SW 1271 (cell line): Measurements from ENCODE around the gene LIMA1.
"Not testable (repeated sequence)": the region's sequence is repeated elsewhere in the genome, so short reads cannot be mapped to it uniquely, and the experiment has no call there.

Experiments
- DNase-seq, 2 experiments: peaks; one replicate each; lab custom pipeline; 2025; lab: John Stamatoyannopoulos, UW

Gene LIMA1

GRCh38 chr12:50283229-50283923, at the start of gene LIMA1:
LIMA1 (minus strand) TSS chr12:50283520; CDS start chr12:50248751, 34,769 bp downstream.
- DNase-seq: peak; percentile 53 to 71

DNA sequence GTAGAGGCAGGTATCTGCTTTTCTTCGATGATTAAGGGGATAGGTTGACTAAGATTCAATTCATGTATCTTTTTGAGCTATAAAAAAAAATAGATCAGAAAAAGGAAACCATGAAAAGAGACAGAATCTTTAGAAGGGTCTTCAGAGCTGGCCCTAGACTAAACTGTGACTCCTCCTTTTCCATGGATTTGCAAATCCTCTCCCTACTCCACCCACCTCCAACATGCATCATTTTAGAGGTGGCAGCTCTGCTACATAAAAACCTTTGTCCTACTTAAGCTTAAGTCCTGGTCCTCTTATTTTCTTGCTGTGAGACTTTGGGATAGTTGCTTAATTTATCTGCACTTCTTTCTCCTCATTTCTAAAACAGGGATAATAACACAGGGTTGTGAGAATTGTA, 48.4 kb upstream of the LIMA1 start:
- no peak for DNase-seq

- not testable (repeated sequence) for DNase-seq
These were observed 45.3 kb upstream of the LIMA1 start for GRCh38 chr12:50328664-50329063.

DNA sequence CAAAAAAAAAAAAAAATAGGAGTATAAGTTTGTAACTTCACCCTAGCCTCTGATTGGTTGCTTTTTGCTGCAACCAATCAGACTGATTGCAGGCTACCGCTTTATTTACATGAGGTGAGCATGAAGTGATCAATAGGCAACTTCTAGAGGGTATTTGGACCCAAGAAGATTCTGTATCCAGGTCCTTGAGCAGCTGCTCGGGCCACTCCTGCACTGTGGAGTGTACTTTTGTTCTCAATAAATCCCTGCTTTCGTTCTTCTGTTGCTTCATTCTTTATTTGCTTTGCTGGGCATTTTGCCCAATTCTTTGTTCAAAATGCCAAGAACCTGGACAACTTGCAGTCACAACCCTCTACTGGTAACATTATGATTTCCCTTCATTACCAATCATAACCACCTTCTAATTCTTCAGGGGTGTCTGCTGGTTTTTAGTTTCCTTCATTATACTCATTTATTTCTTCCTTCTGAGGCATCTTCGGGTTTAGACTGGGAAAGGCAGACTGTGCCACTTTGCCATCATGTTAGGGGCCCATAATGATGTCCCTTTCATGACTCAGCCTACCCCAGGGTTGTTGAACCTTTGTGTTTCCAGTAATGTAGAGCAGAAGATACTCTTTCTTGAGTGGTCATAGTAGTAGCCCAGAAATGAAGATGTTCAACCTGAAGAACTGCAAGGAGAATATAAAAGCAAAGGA, 43.4 kb upstream of the LIMA1 start:
- DNase-seq: no peak

DNA sequence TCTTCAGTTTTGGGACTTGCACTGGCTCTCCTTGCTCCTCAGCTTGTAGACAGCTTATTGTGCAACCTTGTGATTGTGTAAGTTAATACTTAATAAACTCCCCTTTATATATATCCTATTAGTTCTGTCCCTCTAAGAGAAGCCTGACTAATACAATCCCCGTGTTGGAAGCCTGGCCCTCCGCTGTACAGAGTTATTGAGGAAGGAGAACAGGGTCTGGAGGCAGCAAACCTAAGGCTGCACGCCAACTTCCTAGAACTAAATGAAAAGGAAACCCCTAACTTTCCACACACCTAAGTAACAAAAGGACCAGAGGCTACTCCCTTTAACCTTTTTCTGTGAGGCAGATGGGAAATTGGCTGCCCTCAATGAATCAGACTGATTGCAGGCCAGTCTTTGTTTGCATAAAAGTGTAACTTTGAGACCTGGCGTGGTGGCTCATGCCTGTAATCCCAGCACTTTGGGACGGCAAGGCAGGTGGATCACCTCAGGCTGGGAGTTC, 42.6 kb upstream of the LIMA1 start:
- no peak for DNase-seq

DNA sequence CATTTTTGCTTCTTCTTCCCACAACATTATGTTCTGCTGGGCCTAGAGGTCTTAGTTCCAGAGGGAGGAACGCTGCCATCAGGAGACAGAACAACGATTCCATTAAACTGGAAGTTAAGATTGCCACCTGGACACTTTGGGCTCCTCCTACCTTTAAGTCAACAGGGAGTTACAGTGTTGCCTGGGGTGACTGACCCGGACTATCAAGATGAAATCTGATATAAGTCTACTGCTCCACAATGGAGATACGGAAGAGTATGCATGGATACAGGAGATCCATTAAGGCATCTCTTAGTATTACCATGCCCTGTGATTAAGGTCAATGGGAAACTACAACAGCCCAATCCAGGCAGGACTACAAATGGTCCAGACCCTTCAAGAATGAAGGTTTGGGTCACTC, 41.5 kb upstream of the LIMA1 start:
- not testable (repeated sequence) for DNase-seq

- DNase-seq: not testable (repeated sequence)
These were observed 40.8 kb upstream of the LIMA1 start for GRCh38 chr12:50324077-50324476.

DNA sequence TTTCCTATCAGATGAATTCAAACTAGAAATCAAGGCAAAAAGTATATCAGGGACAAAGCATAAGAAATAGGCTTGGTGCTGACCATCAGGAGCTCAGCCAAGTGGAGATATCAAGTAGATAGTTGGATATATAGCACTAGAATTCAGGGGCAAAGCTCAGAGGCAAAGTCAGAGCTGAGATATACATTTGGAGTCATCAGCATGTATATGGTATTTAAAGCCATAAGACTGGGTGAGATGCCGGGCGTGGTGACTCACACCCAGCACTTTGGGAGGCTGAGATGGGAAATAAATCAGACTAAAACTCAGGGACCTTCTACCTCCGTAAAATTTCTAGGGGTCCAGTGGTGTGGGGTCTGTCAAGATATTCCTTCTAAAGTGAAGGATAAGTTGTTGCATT, 38.9 kb upstream of the LIMA1 start:
- no peak for DNase-seq

DNA sequence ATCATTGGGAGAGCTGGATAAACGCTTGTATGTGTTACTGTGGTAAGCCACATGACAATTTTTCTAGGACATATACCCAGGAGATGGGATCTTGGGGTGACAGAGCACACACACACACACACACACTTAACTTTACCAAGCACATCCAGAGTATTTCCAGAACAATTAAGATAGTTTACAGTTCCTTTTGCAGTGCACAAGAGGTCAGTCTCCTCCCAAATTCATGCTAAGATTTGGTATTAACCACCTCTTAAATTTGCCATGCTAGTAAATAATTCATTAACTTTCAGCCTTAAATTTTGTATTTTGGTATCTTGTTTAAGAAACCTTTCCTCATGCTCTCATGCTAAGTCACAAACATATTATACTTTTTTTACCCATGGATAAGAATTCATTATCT, 33.9 kb upstream of the LIMA1 start:
- DNase-seq: peak in 1 of 2 experiments; percentile 26

- DNase-seq: no peak
These were observed 32.5 kb upstream of the LIMA1 start for GRCh38 chr12:50315803-50316202.

GRCh38 chr12:50314636-50315312, 31.5 kb upstream of the LIMA1 start:
- DNase-seq: peak in 1 of 2 experiments; percentile 65

DNA sequence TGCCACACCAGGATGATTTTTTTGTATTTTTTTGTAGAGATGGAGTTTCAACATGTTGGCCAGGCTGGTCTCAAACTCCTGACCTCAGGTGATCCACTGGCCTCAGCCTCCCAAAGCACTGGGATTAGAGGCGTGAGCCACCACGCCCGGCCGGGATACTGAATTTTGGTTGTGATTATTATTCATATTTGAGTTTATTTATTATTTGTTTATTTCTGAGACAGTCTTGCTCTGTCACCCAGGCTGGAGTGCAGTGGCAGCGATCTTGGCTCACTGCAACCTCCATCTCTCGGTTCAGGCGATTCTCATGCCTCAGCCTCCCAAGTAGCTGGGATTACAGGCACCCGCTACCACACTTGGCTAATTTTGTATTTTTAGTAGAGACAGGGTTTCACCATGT, 30.7 kb upstream of the LIMA1 start:
- not testable (repeated sequence) for DNase-seq

DNA sequence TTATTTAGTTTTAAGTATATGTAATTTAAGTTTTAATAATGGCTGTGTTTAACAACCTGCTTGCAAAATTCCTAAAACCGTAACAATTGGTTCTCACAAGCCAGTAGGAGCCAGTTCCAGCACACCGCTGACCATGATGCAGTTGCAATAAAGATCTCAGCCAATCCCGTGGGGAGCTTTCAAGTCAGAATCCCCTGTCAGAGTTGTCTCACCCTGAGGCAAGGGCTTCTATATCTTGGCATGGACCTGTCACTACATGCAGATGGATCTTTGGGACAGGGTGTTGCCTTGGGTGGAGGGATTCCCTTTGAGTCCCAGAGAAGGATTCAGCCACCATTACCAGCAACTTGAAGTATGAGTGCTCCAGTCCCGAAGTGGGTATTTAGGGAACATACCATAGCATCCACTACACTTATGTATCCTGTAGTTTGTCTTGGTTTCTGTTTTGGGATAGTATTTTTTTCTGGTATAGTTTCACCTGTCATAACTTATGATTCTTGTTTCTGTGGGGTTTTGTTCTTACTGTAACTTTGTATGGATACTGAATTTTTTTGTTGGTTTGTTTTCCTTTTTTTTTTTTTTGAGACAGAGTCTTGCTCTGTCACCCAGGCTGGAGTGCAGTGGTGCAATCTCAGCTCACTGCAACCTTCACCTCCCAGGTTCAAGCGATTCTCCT, 30.1 kb upstream of the LIMA1 start:
- no peak for DNase-seq

DNA sequence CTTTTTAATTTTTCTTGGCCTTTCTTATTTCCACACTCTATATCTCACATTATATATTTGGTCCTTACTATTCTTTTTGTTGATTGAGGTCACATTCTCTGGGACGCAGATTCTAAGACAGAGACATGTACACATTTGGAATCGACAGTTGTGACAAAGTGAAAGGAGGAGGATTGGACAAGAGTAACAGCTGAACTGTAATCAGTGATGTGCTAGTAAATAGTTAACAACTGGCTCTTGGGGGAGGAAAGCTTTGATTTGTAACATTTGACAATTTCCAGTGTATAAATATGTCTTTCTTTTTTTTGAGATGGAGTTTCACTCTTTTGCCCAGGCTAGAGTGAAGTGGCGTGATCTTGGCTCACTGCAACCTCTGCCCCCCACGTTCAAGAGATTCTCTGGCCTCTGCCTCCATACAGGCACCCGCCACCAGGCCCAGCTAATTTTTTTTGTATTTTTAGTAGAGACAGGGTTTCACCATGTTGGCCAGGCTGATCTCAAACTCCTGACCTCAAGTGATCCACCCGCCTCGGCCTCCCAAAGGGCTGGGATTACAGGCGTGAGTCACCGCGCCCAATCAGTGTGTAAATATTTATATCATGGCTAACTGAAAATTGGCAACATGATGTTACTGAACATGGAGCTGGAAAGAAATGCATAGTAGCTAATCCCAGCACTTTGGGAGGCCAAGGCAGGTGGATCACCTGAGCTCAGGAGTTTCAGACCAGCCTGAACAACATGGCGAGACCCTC, 28.7 kb upstream of the LIMA1 start:
- DNase-seq: not testable (repeated sequence)

DNA sequence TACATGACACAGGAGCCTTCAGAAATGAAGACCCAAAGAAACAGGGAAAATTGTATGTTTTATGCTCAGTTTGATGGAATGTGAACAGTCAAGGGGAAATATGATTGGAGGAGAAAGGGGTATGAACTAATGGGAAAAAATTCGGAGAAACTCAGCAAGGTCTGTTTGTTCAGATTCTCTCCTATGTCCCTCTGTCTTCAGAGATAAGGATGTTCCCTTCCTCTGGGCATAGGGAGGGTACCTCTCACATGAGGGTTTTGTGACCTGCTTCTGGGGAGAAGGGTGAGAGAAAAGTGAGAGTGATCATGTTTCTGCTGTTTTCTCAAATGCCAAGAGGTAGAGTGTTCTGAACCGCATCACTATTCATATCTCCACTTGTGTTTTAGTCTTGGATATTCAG, 26.6 kb upstream of the LIMA1 start:
- DNase-seq: no peak

GRCh38 chr12:50302686-50303085, 19.4 kb upstream of the LIMA1 start:
- DNase-seq: no peak

DNA sequence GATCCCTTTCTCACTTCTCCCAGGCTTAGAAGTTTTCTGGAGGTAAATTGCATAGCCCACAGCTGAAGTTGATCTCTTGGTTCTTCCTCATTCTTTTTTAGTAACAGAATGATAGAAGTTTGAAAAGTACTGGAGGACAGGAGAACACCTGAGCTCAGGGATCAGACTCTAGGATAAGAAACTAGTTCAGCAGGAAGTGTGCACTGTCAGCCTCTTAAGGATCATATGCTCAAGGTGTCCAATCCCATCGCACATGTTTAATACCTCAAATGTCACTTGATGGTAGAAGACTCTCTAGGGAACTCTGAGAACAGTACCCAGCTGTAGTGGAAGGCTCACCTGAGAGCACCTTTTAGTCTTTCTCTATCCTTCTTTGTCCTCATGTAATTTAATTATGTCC, 14.7 kb upstream of the LIMA1 start:
- DNase-seq: no peak

DNA sequence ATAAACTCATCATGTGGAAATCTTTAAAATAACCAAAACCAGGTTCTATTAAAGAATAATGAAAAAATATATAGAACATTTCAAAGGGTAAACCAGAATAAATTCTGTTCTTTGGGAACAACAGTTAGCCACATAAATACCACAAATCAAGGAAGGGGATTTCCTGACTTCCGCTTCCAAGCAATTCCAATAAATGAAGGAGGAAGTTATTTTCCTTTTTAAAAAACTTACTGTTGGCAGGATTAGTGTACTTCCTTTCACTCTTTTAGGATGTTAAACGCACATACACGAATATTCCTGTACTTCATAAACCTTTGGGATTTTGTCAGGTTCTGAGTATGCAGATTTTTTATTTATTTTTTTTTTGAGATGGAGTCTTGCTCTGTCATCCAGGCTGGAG, 13.7 kb upstream of the LIMA1 start:
- no peak for DNase-seq

GRCh38 chr12:50296554-50296953, 13.2 kb upstream of the LIMA1 start:
- no peak for DNase-seq

- no peak for DNase-seq
These were observed 8.1 kb upstream of the LIMA1 start for GRCh38 chr12:50291377-50291776.

DNA sequence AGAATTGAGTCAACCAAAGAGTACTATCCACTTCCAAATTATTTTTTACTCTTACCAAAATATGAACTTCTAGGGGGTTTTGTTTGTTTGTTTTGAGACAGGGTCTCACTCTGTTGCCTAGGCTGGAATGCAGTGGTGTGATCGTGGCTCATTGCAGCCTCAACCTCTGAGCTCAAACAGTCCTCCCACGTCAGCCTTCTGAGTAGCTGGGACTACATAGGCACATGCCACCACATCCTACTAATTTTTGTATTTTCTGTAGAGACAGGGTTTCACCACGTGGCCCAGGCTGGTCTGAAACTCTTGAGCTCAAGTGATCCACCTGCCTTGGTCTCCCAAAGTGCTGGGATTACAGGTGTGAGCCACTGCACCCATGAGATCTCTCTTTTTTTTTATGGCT, 7.4 kb upstream of the LIMA1 start:
- not testable (repeated sequence) for DNase-seq

DNA sequence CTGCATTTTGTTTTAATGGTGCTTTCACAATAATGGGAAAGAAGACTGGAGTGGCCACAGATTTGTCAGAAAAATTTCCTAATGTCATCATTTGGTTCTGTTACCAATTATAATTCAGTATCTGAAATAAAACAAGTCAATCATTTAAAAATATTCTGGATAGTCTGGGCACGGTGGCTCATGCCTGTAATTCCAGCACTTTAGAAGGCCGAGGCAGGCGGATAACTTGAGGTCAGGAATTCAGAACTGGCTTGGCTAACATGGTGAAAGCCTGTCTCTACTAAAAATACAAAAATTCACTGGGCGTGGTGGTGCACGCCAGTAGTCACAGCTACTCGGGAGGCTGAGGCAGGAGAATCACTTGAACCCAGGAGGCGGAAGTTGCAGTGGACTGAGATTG, 4.0 kb upstream of the LIMA1 start:
- no peak for DNase-seq
